GM19099 (cell line): ENCODE measurements around the gene PMM1.

Experiments used
- POLR2A ChIP-seq: IDR thresholded peaks from 3 replicates; pipeline ENCODE4 v1.6.1; 2011; ENCODE audit warnings: low read depth; ENCODE audit not compliant: insufficient read length; ENCODE audit errors: extremely low read depth

Gene PMM1

DNA sequence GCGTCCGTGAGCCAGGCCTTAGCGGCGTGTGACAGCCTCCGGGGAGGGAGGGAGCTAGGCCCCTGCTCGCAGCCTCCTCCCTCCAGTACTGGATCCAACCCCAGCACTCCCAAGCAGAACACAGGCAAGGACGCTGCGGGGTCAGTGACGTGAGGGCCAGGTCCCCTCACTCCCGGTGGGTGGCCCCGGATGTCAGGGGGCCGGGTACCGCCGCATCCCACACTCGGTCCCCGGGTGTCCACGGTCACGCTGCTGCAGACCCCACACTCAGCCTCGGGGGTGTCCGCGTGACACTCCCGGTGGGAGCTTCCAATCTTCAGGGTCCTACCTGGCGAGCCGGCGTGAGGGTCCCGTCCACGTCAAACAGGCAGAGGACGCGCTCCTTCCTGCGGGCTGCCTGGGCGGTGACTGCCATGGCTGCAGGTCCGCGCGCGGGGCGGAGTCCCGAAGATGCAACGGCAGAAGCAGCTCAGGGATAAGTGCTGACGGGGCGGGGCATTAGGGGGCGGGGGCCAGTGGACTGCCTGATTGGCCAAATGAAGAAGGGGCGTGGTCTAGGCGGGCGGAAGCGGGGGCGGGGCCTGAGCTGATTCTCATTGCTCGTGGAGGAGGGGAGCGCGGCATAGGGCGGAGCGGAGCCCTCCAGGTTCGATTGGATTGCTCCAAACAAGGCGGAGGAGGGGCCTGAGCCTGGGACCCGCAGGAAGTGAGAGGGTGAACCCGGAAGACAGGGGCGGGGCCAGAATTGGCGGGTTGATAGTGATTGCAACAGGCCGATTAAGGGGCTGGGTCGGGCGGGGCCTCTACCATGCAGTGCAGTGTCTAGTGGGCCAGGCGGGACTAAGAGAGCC lies at the start of gene PMM1:
Gene PMM1, minus strand, starts transcription at position 450 of the 851 bp plus-strand sequence. Its CDS starts 35 bp downstream, at position 415.
- peak; percentile 75 for TF ChIP-seq POLR2A

DNA sequence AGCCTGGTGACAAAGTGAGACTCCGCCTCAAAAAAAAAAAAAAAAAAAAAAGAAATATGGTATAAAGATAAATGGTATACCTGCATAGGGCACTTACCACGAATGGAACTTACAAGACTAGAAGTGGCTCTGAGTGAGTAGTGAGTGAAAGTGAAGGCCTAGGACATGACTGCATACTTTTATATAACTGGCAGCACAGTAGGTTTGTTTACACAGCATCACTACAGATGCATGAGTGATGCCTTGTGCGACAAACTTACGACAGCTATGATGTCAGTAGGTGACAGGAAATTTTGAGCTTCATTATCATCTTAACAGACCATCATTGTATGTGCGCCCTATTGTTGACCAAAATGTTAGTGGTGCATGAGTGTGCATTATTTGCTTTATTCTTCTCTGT lies 49.1 kb upstream of the PMM1 start:
- no peak for TF ChIP-seq POLR2A

DNA sequence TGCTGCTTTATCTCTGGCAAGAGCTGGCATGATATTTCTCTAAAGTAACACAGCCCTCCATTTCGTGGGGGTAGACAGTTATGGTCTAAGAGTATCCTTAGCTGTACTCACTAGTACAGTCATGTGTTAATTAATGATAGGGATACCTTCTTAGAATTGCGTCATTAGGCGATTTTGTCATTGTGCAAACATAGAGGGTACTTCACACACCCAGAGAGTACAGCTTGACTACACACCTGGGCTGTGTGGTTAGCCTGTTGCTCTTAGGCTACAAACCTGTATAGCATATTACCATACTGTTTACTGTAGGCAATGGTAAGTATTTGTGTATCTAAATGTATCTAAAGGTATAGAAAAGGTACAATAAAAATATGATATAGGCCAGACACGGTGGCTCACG lies 48.5 kb upstream of the PMM1 start:
- TF ChIP-seq POLR2A, result no peak

DNA sequence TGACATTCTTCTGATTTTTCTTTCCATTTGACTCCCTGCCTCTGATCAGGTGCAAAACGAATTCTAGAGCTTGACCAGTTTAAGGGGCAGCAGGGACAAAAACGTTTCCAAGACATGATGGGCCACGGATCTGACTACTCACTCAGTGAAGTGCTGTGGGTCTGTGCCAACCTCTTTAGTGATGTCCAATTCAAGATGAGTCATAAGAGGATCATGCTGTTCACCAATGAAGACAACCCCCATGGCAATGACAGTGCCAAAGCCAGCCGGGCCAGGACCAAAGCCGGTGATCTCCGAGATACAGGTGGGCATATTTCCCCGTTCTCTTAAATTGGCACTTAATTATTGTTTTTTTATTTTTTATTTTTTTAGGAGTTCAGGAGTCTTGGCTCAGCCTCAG lies 46.8 kb upstream of the PMM1 start:
- no peak for TF ChIP-seq POLR2A

DNA sequence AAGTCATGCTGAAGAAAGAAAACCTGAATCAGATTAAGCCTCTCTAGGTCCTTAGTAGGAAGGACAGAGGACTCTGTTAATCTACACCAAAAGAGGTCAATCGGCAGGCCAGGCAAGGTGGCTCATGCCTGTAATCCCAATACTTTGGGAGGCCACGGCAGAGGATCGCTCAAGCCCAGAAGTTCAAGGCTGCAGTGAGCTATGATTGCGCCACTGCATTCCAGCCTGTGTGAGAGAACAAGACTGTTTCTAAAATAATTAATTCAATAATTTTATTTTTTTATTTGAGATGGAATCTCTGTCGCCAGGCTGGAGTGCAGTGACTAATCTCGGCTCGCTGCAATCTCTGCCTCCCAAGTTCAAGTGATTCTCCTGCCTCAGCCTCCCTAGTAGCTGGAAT lies 35.9 kb upstream of the PMM1 start:
- no peak for TF ChIP-seq POLR2A

DNA sequence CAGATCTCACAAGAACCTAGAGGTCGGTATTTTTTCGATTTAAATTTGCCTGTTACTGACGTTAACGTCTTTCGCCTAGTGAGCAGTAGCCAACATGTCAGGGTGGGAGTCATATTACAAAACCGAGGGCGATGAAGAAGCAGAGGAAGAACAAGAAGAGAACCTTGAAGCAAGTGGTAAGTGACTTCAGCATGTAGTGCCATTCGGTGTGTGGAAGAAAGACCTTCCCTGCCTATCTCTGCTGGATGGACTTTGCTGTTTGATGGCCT lies 32.2 kb upstream of the PMM1 start:
- no peak for TF ChIP-seq POLR2A

DNA sequence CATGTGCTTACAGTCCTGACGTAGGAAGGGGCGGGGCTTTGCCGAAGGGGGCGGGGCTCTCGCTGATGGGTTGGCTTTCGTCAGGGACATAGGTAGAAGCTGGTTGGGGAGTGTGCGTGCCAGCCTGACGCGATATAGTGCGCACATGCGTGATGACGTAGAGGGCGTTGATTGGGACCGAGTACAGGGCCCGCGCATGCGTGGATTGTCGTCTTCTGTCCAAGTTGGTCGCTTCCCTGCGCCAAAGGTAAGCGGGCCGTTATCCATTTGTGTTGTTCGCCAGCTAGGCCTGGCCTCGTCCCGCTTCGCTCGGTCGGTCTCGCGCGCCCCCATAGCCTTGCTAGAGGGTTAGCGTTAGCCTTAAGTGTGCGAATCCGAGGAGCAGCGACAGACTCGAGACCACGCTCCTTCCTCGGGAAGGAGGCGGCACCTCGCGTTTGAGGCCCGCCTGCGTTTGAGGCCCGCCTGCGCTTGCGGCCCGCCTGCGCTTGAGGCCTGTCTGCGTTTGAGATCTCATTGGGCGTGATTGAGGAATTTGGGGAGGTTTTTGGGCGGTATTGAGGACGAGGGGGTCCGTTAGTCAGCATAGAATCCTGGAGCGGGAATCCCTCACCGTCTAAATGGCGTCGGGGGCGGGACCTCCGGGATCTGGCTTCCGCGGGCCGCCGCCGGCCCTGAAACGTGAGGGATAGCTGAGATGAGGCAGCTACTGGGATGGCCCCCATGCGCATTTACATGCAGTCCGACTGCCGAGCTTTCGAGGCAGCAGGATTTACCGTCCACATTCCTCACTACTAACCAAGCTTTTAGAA lies 31.7 kb upstream of the PMM1 start, which contains the start of gene XRCC6:
Gene XRCC6, plus strand, starts transcription at position 197 of the 812 bp plus-strand sequence. CDS start 710 bp downstream, outside the sequence.
- TF ChIP-seq POLR2A, result peak; percentile 63

DNA sequence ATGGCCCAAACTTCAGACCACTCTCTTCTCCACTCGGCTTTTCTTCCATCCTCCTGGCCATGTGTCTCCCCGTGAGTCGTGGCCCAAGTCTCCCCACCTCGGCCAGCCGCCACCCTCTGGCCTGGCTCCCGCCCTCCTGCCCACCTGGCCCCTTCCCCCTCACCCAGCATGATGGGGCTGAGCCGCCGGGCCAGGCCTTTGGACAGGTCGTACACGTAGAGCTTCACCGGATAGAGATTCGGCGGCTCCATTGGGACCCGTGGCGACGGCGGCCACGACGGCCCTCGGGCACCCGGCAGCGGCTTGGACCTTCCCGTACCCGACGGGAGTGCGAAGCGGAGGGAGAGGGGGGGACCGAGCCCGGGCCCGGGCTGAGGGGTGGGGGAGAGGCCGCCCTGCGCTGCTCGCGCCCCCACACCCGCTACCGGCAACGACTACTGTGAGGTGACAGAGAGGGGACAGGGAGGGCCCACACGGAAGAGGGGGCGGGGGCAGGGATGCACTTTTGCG lies 31.0 kb upstream of the PMM1 start, which contains the start of gene DESI1:
Gene DESI1, minus strand, starts transcription at position 455 of the 510 bp plus-strand sequence. Its CDS starts 204 bp downstream, at position 251.
- peak; percentile 98 for TF ChIP-seq POLR2A

DNA sequence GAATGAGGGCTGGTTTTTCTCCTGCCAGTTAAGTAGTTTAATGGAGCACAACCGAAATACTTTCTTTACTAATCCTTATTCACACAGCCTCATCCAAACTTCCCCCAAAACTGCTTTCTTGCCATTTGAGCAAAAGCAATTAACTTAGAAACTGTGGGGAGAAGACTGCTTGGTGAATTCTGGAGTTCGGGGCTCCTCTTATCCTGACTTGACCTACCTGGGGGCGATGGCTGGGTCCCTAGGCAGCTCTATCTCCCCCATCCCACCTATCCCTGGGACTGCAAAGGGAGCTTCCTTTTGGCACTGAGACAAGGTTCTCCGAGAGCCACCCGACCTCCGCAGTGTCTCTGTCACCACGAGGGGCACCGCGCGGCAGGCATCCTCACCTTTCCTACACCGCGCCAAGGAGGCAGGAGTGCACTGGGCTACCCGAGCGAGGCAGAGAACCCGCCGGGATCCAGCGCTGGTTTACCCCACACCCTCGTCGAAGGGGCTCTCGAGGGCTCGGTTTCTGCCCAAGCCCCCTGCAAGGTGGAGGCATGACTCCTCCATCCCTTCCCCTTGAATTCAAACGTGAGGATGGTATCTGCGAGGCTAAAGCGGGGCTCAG lies 30.4 kb upstream of the PMM1 start:
- no peak for TF ChIP-seq POLR2A

DNA sequence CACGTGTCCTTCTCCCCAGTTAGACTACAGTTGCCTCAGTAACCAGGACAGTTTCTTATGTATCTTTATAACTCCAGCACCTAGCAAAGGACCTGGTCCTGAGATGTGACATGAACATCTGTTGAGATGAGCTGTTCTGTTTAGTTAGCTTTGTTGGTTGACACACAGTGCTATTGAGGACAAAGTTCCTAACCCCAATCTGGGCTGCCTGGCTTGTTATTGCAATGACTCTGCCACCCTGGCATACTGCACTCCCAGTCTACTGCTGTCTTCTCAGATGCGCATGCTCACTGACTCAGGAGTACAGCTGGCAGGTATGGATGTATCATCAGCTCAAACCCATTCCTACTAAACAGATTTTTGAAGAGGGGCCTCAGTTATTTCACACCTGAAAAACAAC lies 23.8 kb upstream of the PMM1 start:
- TF ChIP-seq POLR2A, result no peak

DNA sequence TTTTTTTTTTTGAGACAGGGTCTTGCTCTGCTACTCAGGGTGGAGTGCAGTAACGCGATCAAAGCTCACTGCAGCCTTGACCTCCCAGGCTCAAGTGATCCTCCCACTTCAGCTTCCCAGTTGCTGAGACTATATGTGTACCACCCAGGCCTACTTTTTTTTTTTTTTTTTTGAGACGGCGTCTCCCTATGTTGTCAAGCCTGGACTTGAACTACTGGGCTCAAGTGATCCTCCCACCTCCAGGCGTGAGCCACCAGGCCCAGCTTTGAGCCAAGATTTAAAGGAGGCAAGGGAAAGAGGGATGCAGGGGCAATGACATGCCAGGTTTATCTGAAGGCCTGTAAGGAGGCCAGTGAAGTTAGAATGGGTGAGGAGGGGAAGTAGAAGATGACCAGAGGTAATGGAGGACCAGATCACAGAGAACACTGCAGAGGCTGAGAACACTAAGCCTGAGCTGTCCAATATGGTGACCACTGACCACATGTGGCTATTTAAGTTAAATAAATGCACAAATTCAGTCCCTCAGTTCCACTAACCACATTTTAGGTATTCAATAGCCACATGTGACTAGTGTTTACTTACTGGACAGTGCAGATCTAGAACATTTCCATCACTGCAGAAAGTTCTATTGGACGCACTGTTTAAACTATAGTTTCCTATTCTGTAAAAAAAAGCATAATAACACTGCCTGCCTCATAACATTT lies 23.1 kb upstream of the PMM1 start:
- TF ChIP-seq POLR2A, result no peak

DNA sequence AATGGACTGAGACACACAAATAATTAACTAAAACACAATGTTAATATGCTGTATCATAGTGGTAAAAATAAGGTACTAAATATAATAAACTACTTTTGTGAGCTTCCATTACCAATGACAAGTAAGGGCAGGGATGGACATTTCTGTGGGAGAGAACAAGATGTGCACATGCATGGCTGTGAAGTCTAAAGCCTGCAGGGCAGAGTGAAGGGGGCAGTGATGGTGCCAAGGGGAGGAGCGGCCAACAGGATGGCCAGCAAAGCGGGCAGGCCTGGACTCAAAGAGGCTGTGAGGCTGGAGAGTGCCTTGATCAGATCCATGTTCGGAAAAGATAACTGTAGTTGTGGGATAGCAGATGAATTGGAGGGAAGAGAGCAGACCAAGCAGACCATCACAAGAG lies 18.7 kb upstream of the PMM1 start:
- TF ChIP-seq POLR2A, result no peak

DNA sequence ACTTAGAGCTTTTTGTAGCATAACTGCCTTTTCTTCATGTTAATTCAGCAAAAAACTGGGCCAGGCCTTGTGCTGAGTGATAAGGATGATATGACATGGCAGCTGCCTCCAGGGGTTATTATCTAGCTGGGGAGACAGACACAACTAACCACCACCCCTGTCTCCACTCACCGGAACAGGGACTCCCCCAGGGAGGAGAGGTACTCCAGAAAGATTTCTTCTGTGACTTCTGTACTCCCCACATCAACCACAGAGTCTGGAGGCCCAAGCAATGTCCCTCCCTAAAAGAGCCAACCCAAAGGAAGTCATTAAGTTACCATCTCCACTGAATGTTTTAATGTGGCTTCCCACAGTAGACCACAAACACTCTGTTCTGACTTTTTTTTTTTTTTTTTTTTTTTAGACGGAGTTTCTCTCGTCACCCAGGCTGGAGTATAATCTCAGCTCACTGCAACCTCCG lies 14.3 kb upstream of the PMM1 start:
- no peak for TF ChIP-seq POLR2A

DNA sequence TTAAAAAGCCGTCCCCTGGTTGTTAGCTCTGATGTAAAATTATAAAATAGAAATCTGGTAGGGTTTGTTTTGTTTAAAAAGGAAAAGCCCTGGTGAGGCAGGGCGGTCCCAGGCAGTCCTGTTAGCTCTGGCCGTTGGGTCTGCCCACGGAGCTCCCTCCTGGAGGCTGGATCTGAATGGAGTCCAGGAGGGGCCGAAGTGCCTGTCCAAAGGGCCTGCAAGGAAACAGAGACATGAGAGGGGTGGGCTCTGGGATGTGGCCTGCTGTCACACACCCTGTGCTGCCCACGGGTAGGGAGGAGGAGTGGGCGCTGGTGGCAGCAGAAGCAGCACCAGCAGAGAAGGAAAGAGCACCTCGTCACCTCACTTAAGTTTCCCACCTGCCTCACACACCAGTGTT lies 11.3 kb upstream of the PMM1 start:
- no peak for TF ChIP-seq POLR2A
